ENCODE measurements around the gene DGKI.

DNA sequence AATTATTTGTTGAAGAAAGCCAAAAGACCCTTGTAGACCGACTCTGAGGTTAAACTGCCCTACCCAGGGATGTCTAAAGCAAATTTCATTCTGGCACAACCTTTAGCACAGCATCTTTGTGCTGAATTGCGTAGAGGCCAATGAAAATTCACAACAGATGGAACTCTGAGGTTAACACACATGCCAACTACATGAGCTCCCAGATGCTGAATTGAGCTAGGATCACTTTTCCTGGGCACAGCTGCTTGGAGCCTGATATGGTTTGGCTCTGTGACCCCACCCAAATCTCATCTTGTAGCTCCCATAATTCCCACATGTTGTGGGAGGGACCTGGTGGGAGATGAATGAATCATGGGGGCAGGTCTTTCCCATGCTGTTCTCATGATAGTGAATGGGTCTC lies 345.2 kb downstream of the DGKI start:
- TF ChIP-seq EZH2 (IDR thresholded peaks at IDR 0.05; ENCODE audit: borderline replicate concordance, low read length) = no peak
- TF ChIP-seq, protein P1, sequence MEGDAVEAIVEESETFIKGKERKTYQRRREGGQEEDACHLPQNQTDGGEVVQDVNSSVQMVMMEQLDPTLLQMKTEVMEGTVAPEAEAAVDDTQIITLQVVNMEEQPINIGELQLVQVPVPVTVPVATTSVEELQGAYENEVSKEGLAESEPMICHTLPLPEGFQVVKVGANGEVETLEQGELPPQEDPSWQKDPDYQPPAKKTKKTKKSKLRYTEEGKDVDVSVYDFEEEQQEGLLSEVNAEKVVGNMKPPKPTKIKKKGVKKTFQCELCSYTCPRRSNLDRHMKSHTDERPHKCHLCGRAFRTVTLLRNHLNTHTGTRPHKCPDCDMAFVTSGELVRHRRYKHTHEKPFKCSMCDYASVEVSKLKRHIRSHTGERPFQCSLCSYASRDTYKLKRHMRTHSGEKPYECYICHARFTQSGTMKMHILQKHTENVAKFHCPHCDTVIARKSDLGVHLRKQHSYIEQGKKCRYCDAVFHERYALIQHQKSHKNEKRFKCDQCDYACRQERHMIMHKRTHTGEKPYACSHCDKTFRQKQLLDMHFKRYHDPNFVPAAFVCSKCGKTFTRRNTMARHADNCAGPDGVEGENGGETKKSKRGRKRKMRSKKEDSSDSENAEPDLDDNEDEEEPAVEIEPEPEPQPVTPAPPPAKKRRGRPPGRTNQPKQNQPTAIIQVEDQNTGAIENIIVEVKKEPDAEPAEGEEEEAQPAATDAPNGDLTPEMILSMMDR (IDR thresholded peaks at IDR 0.05; ENCODE audit: low read length) = no peak
